HG03354 (cell line): ENCODE results near the gene GPR152.

Experiments used
- ATAC-seq: cut with Tn5 transposase; IDR thresholded peaks from one replicate; pipeline ENCODE4 v1.9.1; 2021; ENCODE audit warnings: mild to moderate bottlenecking; ENCODE audit not compliant: unreplicated experiment, poor library complexity, severe bottlenecking

GPR152 gene

DNA sequence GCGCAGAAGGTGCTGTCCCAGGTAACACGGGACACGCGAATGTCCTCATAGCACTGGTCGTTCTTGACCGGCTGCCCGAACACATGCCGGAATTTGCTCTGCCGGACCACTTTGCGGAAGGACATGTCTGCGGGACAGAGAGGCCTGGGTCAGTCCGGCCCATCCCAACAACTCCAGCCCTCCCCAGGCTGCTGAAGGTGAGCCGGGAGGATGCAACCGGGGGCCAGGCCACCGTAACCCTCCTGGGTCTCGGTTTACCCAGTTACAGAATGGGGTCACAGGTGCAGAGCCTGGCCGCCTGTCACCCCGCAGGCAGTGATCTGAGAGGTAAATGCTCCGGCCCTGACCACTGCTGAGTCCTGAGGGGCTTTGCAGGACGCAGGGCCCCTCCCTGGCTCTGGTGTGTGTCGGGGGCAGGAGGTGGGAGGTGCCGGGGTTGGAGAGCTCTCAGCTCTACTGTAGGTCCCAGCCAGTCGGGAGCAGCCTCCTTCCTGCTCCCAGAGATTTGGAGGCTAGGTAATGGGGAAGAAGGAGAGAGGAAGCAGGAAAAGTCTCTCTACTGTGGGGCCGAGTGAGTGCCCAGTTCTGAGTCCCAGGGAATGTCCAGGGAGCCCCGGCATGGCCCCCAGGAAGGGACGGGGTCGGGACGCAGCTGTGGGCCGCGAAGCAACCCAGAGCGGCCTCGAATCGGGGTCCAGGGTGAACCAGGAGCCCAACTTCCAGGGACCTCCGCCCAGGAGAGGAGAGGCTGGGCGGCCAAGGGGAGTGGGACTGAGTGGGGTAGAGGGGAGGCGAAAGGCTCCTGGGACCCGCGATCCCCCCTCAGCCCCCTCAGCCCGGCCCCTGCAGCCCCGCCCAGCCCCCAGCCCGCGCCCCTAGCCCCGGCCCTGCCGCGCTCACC, 9.8 kb downstream of the GPR152 start:
- no peak for ATAC-seq

GRCh38 chr11:67441731-67442351, 10.7 kb downstream of the GPR152 start:
- ATAC-seq, result no peak

DNA sequence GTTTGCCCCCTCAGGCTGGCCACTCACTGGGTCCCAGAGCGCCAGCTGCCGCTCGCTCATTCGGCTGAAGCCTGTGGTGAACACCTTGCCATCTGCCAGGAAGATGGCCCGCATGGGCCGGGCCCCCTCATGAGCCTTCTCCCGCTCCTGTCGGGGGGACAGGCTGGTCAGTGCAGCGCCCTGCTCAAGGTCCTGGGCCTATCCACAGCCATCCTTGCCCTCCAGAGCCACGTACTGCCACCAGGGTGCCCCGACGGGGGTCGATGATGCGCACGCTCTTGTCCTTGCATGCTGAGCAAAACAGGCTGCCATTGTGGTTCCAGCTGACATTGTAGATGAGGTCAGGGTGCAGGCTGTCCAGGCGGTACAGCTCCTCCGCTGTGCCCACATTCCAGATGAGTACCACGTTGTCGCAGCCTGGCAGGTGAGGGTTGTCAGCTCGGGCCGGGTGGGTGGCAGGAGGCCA, 11.4 kb downstream of the GPR152 start:
- ATAC-seq, result no peak

GRCh38 chr11:67440229-67441097, 12.1 kb downstream of the GPR152 start:
- ATAC-seq, result no peak

GRCh38 chr11:67439321-67440228, 13.0 kb downstream of the GPR152 start:
- no peak for ATAC-seq

DNA sequence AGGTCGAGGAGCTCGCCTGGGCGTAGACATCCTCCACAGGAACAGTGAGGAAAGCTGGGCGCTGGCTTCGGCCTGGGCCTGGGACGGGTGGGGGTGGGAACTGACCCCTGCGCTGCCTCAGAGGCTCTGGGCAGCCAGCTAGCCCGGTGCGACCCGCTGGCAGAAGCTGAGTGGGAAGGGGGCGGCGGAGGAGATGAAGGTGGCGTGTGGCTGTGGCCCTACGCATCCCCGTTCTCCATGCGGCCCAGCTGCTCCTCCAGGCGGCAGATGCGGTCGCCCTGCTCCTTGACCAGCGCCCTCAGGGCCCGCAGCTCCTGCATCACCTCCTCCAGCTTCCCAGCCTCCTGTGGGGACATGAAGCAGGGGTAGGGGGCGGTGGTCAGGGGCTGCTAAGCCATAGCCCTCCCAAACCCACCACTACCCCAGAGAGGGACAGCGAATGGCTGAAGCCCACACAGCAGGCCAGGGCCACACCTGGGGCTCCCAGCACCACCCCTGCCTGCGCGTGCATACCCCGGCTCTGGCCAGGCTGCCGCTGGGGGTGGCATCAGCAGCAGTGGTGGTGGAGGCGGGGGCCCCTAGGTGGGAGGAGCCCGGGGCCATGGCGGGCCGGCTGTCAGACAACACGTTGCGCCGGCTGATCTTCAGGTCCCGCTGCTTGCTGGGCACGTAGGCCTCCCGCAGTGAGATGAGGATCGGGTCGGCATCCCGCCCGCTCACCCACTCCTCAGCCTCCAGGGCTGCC, 14.2 kb downstream of the GPR152 start:
- ATAC-seq, result no peak

- ATAC-seq, result no peak
These were observed 14.7 kb downstream of the GPR152 start for GRCh38 chr11:67437809-67438157.

- peak; percentile 39 for ATAC-seq
These were observed 15.3 kb downstream of the GPR152 start, which contains the start of gene PTPRCAP for GRCh38 chr11:67437082-67437808. Gene PTPRCAP (minus strand): TSS chr11:67437682. CDS start chr11:67437619, 63 bp downstream.

- peak; percentile 42 for ATAC-seq
These were observed 16.0 kb downstream of the GPR152 start for GRCh38 chr11:67436459-67437081.

DNA sequence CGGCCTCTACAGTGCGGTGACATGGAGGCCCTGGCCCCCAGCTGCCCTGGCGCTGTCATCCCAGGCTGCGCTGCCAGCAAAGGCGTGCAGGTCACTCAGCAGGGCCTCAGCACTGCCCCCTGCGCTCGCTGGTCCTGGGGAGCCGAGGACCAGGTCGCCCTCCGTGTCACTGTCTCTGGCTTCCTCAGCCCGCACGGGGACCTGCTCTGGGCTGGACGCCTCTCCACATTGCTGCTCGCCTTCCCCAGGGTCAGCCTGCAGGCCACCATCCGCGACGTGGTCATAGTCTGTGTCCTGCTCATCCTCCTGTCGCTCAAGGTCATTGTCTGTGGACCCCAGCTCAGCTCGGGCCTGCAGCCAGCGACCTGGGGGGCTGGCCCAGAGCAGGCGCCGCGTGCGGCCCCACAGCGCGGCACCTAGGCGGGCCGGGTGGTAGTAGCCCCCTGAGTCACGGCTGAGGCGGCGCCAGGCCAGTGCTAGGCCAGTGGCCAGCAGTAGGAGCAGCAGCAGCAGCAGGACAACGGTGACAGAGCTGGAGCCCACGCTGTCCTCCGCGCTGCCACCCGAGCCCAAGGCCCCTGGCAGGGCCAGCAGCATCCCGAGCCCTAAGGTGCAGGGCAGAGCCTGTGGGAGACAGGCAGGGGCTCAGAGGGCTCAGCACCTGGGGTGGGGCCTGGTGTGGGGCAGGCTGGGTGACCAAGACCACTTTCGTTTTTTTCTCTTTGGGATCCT, 16.6 kb downstream of the GPR152 start:
- ATAC-seq, result no peak

DNA sequence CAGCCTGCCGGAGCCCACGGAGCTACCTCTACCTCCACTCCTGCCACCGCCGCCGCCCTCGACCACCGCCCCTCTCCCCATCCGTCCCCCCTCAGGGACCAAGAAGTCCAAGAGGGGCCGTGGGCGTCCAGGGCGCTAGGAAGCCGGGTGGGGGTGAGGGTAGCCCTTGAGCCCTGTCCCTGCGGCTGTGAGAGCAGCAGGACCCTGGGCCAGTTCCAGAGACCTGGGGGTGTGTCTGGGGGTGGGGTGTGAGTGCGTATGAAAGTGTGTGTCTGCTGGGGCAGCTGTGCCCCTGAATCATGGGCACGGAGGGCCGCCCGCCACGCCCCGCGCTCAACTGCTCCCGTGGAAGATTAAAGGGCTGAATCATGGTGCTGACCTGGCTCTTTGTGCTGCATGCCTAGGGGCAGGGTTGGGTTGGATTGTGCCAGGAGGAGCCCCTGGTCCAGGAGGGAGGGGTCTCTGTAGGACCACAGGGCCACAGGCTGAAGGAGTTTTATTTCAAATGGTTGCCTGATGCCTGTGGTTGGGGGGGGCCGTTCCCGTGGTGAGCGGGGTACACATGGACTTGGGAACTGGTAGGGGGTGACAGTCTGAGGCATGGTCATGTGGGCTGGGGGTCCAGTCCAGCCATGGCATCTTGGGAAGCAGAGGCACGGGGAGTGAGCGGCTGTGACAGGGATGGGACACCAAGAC, 17.4 kb downstream of the GPR152 start:
- no peak for ATAC-seq

DNA sequence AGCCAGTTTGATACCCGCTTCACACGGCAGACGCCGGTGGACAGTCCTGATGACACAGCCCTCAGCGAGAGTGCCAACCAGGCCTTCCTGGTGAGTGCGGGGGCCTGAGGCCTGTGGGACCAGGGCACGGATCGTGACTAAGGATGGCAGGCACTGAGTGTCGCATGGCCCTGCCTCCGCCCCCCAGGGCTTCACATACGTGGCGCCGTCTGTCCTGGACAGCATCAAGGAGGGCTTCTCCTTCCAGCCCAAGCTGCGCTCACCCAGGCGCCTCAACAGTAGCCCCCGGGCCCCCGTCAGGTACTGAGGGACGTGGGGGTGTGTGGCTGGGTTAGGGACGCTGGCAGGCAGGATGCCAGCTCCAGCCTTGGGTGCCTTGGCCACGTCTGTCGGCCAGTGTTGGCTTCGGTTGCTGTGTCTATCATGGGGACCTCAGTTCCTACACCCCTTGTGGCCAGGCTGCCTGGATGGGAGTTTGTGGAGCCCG, 18.1 kb downstream of the GPR152 start:
- no peak for ATAC-seq

DNA sequence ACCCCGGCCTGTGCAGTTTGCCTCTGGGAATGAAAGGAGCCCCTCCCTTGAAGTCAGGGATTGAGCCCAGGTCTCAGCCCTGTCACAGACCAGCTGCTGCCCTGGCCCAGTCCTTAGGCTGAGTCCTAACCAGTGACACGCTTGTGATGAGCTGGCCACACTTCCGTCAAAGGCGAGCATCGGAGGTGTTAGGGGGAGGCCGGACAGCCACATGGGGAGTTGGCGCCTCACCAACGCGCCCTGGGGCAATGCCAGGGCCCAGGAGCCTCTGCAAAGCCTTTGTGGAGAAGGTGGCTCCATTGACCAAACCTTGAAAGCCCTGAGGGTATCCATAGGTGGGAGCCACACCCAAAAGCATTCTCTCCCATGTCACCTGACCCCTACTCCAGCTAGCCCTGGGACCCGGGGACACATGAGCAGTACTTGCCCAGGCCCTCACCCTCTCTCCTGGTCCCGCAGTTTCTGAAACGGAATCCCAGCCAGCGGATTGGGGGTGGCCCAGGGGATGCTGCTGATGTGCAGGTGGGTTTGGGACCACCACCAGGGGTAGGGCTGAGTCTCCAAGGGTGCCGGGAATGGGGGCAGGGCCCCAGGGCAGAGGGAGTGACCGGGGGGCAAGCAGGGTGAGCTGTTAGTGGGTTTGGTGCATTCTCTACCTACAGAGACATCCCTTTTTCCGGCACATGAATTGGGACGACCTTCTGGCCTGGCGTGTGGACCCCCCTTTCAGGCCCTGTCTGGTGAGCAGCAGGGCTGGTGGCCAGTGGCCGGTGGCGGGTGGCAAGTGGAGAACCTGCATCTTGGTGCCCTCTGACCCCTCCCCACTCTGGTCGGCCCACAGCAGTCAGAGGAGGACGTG, 18.8 kb downstream of the GPR152 start:
- ATAC-seq, result no peak

GRCh38 chr11:67432655-67433349, 19.7 kb downstream of the GPR152 start:
- ATAC-seq, result no peak
